WTC11 (cell line): ENCODE results near the gene SULT2B1. TPM values are rescaled to one million over a fixed set of nuclear protein-coding genes. Genes with fewer than 3 reads are reported as not detected.

Experiments used
- ATAC-seq: fragments of 200-7000 bp; cut with Tn5 transposase; 2 replicates; pipeline ENCODE4 v1.10.0; 2021; ENCODE audit warnings: mild to moderate bottlenecking, moderate library complexity
- CTCF ChIA-PET: fragments of 300-600 bp; sonication (Branson Sonifier 250); formaldehyde crosslinking; loops from one replicate; lab custom pipeline; 2021; ENCODE audit warnings: antibody characterized with exemption; lab: Charles Lee
- POLR2A ChIA-PET: fragments of 350-600 bp; sonication (Branson Sonifier 250); formaldehyde crosslinking; loops from one replicate; lab custom pipeline; 2021; ENCODE audit warnings: antibody characterized with exemption; lab: Charles Lee
- DNase-seq: peaks from one replicate; pipeline ENCODE4 v3.0.0; 2021; ENCODE audit warnings: low spot score
- H3K27ac Mint-ChIP-seq: 2 replicates; pipeline ENCODE4 v1.8.0; 2021; ENCODE audit warnings: mixed read lengths
- H3K27me3 Mint-ChIP-seq: 2 replicates; pipeline ENCODE4 v1.8.0; 2021; ENCODE audit warnings: low read depth, mild to moderate bottlenecking, moderate library complexity, mixed read lengths
- H3K36me3 Mint-ChIP-seq: 2 replicates; pipeline ENCODE4 v1.8.0; 2021; ENCODE audit warnings: mixed read lengths
- H3K4me1 Mint-ChIP-seq: 2 replicates; pipeline ENCODE4 v1.8.0; 2022; ENCODE audit warnings: mixed read lengths
- H3K4me3 Mint-ChIP-seq: 2 replicates; pipeline ENCODE4 v1.8.0; 2021; ENCODE audit warnings: mild to moderate bottlenecking, moderate library complexity, mixed read lengths
- H3K9me3 Mint-ChIP-seq: 2 replicates; pipeline ENCODE4 v1.8.0; 2021; ENCODE audit warnings: mixed read lengths
- ARID4B ChIP-seq: sonication (generic); formaldehyde crosslinking; IDR thresholded peaks from 2 replicates; pipeline ENCODE4 v1.8.0; 2023; ENCODE audit warnings: missing genetic modification reagents, mild to moderate bottlenecking, borderline replicate concordance
- FOXJ3 ChIP-seq: sonication (generic); formaldehyde crosslinking; IDR thresholded peaks from 2 replicates; pipeline ENCODE4 v1.9.0; 2021; ENCODE audit warnings: missing genetic modification reagents, mild to moderate bottlenecking, borderline replicate concordance
- GABPB1 ChIP-seq: sonication (generic); formaldehyde crosslinking; IDR thresholded peaks from 2 replicates; pipeline ENCODE4 v1.8.1; 2023; ENCODE audit warnings: mild to moderate bottlenecking, missing genetic modification reagents
- GTF2I ChIP-seq: fragments of 250-450 bp; sonication (Bioruptor Pico); conservative IDR thresholded peaks from 2 replicates; pipeline ENCODE4 v1.4.0; 2021; ENCODE audit warnings: mild to moderate bottlenecking
- MYBL2 ChIP-seq: sonication (generic); formaldehyde crosslinking; IDR thresholded peaks from 2 replicates; pipeline ENCODE4 v1.8.1; 2023; ENCODE audit warnings: mild to moderate bottlenecking, moderate library complexity, missing genetic modification reagents
- USF1 ChIP-seq: sonication (generic); formaldehyde crosslinking; IDR thresholded peaks from 2 replicates; pipeline ENCODE4 v1.8.0; 2022; ENCODE audit warnings: mild to moderate bottlenecking, missing genetic modification reagents
- ZNF396 ChIP-seq: fragments of 250-450 bp; sonication (Bioruptor Pico); IDR thresholded peaks from 2 replicates; pipeline ENCODE4 v1.8.0; 2021; ENCODE audit warnings: mild to moderate bottlenecking, moderate library complexity, borderline replicate concordance
- total RNA-seq: library from RNA; stranded (reverse); gene quantifications from 3 replicates; pipeline ENCODE4 v1.2.3, GENCODE V29; 2021
- TF ChIP-seq, protein P1 (sequence below): fragments of 200-600 bp; IDR thresholded peaks from 2 replicates; pipeline ENCODE4 v1.8.0; 2022; ENCODE audit warnings: antibody characterized with exemption
- TF ChIP-seq, protein P2 (sequence below): sonication (generic); formaldehyde crosslinking; IDR thresholded peaks from 2 replicates; pipeline ENCODE4 v1.8.1; 2022; ENCODE audit warnings: low read depth, mild to moderate bottlenecking, moderate library complexity, missing genetic modification reagents, borderline replicate concordance

The SULT2B1 gene
- total RNA-seq, 1 experiment from 2014 or later = 0.96 TPM

GRCh38 chr19:48558018-48558684 is 6.2 kb downstream of the SULT2B1 start (continued):
- no peak for TF ChIP-seq ARID4B (CRISPR knock-in tag)
- peak; percentile 63 for TF ChIP-seq GABPB1 (CRISPR knock-in tag)

DNA sequence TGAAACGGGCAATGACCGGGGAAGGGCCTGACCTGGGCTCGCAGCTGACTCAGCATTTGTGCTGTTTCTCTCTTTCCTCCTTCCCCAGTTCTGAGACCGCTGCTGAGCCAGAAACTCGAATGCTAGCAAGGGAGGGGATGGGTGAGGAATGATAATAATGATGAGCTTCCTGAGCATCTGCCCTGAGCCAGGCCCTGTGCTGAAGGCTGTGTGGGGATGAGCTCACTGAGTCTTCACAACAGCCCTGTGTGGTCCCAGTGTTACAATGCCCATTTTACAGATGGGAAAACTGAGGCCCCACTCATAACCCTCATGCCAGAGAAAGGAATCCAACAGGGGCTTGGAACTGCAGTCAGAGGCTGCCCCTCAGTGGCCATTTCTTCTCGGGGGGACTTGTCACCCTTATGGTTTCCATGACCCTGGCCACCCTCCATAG is 8.1 kb downstream of the SULT2B1 start:
- Mint-ChIP-seq H3K27ac (no peak overlapping the region), H3K4me1 (peaks cover 13% of the 10 kb centered on the region), H3K27me3 (no peaks in the 10 kb centered on the region; the same call in 1 of the 2 replicates), H3K4me3 (no peak overlapping the region), H3K36me3 (no peaks in the 10 kb centered on the region), H3K9me3 (no peaks in the 10 kb centered on the region)
- POLR2A ChIA-PET = no interaction called here
- DNase-seq (peak; percentile 48), ATAC-seq (peak; percentile 21; the same call in 1 of the 2 replicates)
- TF ChIP-seq, protein P1, sequence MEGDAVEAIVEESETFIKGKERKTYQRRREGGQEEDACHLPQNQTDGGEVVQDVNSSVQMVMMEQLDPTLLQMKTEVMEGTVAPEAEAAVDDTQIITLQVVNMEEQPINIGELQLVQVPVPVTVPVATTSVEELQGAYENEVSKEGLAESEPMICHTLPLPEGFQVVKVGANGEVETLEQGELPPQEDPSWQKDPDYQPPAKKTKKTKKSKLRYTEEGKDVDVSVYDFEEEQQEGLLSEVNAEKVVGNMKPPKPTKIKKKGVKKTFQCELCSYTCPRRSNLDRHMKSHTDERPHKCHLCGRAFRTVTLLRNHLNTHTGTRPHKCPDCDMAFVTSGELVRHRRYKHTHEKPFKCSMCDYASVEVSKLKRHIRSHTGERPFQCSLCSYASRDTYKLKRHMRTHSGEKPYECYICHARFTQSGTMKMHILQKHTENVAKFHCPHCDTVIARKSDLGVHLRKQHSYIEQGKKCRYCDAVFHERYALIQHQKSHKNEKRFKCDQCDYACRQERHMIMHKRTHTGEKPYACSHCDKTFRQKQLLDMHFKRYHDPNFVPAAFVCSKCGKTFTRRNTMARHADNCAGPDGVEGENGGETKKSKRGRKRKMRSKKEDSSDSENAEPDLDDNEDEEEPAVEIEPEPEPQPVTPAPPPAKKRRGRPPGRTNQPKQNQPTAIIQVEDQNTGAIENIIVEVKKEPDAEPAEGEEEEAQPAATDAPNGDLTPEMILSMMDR = 0 out of 2 replicates have a peak, but pooled peaks have one; percentile 23
- TF ChIP-seq FOXJ3 = no peak
- TF ChIP-seq USF1 = no peak
- TF ChIP-seq MYBL2 (CRISPR knock-in tag) = no peak
- TF ChIP-seq, protein P2, sequence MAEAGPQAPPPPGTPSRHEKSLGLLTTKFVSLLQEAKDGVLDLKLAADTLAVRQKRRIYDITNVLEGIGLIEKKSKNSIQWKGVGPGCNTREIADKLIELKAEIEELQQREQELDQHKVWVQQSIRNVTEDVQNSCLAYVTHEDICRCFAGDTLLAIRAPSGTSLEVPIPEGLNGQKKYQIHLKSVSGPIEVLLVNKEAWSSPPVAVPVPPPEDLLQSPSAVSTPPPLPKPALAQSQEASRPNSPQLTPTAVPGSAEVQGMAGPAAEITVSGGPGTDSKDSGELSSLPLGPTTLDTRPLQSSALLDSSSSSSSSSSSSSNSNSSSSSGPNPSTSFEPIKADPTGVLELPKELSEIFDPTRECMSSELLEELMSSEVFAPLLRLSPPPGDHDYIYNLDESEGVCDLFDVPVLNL (CRISPR knock-in tag) = no peak
- TF ChIP-seq ZNF396 = 0 out of 2 replicates have a peak, but pooled peaks have one; percentile 47
- TF ChIP-seq ARID4B (CRISPR knock-in tag) = no peak
- TF ChIP-seq GTF2I = peak; percentile 93
- CTCF ChIA-PET = interaction anchor here (0.9 to 1.8 kb wide), 6 partner anchors 13 to 70 kb away, joined by 3 to 8 read pairs (median 4); no protein-coding TSS in a partner anchor
